ENCODE results near the gene SLC7A6.
A peak's percentile ranks its signal among the peaks of the same experiment; 100 is the strongest.
"Not testable (repeated sequence)": the region's sequence is repeated elsewhere in the genome, so short reads cannot be mapped to it uniquely, and the experiment has no call there.

The SLC7A6 gene

DNA sequence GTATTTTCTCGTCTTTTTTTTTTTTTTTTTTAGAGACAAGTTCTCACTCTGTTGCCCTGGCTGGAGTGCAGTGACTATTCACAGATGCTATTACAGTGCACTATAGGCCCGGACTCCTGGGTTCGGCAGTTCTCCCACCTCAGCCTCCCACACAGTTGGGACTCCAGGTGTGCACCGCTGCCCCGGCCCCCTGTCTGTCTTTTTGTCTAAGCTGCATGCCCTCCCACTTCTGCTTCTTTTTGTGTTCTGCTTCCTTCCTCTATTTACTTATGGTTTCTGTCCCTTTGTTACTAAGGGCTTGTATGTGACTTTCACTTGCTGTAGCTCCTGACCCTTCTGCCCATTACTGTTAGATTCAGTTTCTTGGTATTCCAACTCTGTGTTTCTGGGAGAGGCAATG lies 20.5 kb downstream of the SLC7A6 start:
- no peak for DNase-seq

DNA sequence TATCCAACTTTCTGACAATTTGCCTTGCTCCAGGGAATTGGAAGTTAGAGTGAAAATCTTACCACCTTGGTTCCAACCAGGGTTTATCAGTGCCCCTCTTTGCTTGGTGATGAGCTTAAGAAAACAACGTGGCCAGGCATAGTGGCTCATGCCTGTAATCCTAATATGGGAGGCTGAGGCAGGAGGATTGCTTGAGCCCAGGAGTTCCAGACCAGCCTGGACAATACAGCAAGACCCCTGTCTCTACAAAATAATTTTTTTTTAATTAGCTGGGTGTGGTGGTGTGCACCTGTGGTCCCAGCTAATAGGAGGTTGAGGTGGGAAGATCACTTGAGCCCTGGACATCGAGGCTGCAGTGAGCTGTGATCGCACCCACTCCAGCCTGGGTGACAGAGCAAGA lies 21.4 kb downstream of the SLC7A6 start:
- DNase-seq: no peak

GRCh38 chr16:68286153-68287074 lies 22.1 kb downstream of the SLC7A6 start:
- DNase-seq: no peak

DNA sequence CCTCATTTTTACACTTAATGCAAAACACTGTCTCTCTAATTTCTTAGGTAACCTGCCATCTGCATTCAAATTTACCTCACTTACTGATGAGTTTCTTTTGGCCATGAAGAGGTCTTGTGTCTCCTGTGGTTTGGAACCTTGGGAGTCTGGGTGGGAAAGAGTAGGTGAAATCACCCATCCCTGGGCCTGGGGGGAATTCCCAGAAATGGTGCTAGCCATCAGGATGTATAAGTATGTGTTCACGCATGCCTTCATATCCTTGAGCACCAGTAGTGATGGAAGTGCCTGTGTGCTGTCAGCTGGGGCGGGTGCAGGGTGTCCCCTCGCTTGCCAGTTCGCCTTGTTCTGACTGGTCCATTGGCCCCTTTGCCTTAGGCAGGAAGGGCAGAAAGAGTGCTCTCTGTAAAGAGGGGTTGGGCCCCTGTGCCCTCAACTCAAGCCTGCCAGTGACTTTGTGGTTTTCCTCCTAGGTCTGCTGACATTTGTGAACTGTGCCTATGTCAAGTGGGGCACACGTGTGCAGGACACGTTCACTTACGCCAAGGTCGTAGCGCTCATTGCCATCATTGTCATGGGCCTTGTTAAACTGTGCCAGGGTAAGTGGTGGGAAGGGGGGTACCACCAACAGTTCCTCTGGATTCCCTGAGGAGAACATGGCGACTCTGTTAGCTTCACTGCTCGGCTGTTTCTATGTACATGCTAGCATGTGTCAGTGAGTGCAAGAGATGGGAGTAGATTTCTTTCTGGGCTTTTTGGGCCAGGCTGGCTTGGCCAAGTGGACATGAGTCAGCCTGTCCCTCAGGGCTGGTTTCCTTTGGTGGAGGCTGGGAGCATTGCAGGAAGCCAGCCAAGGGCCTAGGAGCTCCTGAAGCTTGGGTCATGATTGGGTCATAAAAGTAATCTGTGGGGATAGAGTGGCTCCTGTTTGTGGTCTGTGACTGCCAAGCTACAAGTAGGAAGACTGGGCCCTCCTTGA lies 23.2 kb downstream of the SLC7A6 start:
- DNase-seq: no peak

DNA sequence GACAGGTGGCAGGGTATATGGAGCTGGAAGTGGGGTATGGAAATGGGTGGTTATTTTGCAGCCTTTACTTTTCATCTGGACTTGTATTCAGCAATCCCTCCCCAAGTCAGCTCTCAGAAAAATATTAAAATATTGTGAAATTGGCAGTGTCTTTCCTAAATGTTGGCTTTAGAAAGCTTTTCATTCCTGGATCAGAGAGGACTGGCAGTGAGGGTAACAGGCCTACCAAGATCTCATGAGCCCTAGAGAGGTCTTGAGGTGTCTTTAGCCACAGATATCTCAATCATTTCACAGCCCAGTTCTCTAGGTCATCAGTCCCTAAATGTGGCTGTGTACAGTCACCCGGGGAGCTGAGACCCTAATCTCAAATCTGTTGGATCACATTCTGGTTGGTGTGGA lies 23.9 kb downstream of the SLC7A6 start:
- DNase-seq: no peak

GRCh38 chr16:68288796-68289195 lies 24.5 kb downstream of the SLC7A6 start:
- not testable (repeated sequence) for DNase-seq

- no peak for DNase-seq
These were observed 24.9 kb downstream of the SLC7A6 start for GRCh38 chr16:68289202-68289601.

- no peak for DNase-seq
These were observed 25.4 kb downstream of the SLC7A6 start for GRCh38 chr16:68289621-68290329.

DNA sequence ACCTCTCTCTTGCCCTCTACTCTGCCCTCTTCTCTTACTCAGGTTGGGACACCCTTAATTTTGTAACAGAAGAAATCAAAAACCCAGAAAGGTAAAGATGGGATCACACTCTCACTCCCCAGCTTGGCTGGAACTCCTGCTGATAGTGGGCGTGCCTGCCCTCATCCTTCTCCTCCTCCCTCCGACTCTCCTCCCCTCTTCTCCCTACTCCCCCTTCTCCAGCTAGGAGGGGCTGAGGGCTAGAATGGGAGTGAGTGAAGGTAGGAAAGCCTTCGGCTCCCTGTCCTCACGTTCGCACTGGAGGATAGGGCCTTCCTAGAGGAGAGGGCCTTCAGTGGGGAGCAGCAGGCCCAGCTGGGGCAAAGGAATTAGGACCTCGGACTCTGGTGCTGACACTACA lies 26.1 kb downstream of the SLC7A6 start:
- DNase-seq: no peak

GRCh38 chr16:68291227-68291626 lies 26.9 kb downstream of the SLC7A6 start:
- DNase-seq: no peak

DNA sequence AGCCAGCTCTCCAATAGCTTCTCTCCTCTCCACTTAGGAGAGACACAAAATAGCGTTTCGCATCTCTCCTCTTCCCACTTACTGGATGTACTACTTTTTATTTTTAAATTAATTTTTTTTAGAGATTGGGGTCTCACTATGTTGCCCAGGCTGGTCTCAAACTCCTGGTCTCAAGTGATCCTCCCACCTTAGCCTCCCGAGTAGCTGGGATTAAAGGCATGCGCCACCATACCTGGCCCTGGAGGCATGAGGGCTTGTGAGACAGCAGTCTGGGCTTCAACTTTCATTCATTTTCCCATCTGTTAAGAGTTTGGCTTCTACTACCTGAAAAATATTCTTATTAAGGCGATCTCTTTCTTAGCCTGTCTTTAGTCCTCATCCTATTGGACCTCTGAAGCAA lies 28.1 kb downstream of the SLC7A6 start:
- no peak for DNase-seq

DNA sequence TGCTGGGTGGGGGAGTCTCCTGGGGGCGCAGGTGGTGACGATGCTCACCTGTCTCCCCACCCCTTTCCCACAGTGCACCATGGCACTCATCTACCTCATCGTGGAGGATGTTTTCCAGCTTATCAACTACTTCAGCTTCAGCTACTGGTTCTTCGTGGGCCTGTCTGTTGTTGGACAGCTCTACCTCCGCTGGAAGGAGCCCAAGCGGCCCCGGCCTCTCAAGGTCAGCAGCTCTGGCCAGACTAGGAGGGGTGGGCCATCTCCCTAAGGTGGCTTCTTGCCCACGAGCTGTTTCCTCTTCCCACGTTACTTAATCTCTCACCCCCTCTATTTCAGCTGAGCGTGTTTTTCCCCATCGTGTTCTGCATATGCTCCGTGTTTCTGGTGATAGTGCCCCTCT lies 32.0 kb downstream of the SLC7A6 start:
- no peak for DNase-seq

- DNase-seq: no peak
These were observed 32.4 kb downstream of the SLC7A6 start for GRCh38 chr16:68296693-68297092.

GRCh38 chr16:68297908-68298307 lies 33.6 kb downstream of the SLC7A6 start:
- DNase-seq: peak; percentile 26

GRCh38 chr16:68298312-68298711 lies 34.0 kb downstream of the SLC7A6 start:
- no peak for DNase-seq

DNA sequence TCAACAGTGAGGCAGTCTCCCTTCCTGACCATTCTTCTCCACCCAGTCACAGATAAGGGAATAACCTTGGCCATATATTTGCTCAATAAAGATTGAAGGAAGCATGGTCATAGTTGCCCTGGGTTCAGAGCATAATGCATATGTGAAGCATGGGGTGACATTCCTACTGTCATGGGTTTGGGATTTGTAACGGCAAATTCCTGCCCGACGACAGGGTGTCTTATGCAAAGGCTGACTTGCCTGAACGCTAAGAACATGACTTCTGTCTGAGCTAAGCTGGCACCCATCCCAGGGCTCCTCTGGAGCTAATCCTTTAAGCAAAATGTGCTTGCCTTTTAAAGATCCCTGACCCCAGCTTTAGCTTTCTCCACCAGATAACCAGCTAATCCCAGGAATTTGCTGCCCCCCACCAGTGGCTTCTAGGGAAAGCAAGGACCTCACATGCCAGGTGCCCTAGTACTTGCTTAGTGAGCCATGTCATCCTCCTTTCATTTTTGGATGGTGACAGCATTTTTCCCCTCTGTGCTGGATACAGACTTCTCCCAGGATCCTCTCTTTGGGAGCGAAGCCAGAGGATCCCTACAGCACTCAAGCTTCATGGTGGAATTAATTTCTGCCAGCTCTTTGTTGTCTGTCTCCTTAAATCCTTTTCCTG lies 34.7 kb downstream of the SLC7A6 start:
- DNase-seq: no peak

- DNase-seq: no peak
These were observed 35.5 kb downstream of the SLC7A6 start for GRCh38 chr16:68299571-68300453.

- no peak for DNase-seq
These were observed 36.6 kb downstream of the SLC7A6 start for GRCh38 chr16:68300734-68301459.

- no peak for DNase-seq
These were observed 42.3 kb downstream of the SLC7A6 start for GRCh38 chr16:68306633-68307032.

GRCh38 chr16:68309799-68310198 lies 45.5 kb downstream of the SLC7A6 start:
- DNase-seq: no peak

- peak; percentile 42 for DNase-seq
These were observed 46.1 kb downstream of the SLC7A6 start for GRCh38 chr16:68310437-68310773.

Data from NCI-H510A treated with DMSO at 0.1 percent for 48 hours (cell line).